GM11168 (cell line): ENCODE results near the gene KLC4.
"Not testable (repeated sequence)": the region's sequence is repeated elsewhere in the genome, so short reads cannot be mapped to it uniquely, and the experiment has no call there.

ENCODE experiments used
- in situ Hi-C: fragments of 300-500 bp; cut with MboI; formaldehyde crosslinking; loops from one replicate; pipeline ENCODE4 v1.12.0; 2022; ENCODE audit warnings: low sequenced_read_pairs; ENCODE audit not compliant: unreplicated experiment

The KLC4 gene

GRCh38 chr6:43035495-43036194 lies 23.8 kb upstream of the KLC4 start:
- in situ Hi-C loops = no loop called here

GRCh38 chr6:43036712-43037111 lies 22.7 kb upstream of the KLC4 start:
- in situ Hi-C loops = no loop called here

- in situ Hi-C loops = no loop called here
Measured at GRCh38 chr6:43037197-43037596, 22.2 kb upstream of the KLC4 start.

GRCh38 chr6:43037706-43038105 lies 21.7 kb upstream of the KLC4 start:
- in situ Hi-C loops = no loop called here

GRCh38 chr6:43038727-43039126 lies 20.7 kb upstream of the KLC4 start:
- in situ Hi-C loops = no loop called here

GRCh38 chr6:43040542-43041257 lies 18.7 kb upstream of the KLC4 start:
- in situ Hi-C loops = no loop called here

GRCh38 chr6:43041475-43041874 lies 18.0 kb upstream of the KLC4 start:
- in situ Hi-C loops = not testable (repeated sequence)

- in situ Hi-C loops = no loop called here
Measured at GRCh38 chr6:43043310-43043709, 16.1 kb upstream of the KLC4 start.

GRCh38 chr6:43045371-43045930 lies 14.0 kb upstream of the KLC4 start:
- in situ Hi-C loops = no loop called here

GRCh38 chr6:43047998-43048397 lies 11.4 kb upstream of the KLC4 start:
- in situ Hi-C loops = no loop called here

GRCh38 chr6:43050981-43051380 lies 8.4 kb upstream of the KLC4 start:
- in situ Hi-C loops = no loop called here

GRCh38 chr6:43052225-43052841 lies 7.1 kb upstream of the KLC4 start:
- in situ Hi-C loops = no loop called here

GRCh38 chr6:43052842-43053544 lies 6.4 kb upstream of the KLC4 start:
- in situ Hi-C loops = no loop called here

GRCh38 chr6:43053545-43054205 lies 5.8 kb upstream of the KLC4 start, which contains the start of gene CUL7:
Gene CUL7 (minus strand): TSS chr6:43053851. CDS start chr6:43052788, 1,063 bp downstream.
- in situ Hi-C loops = no loop called here

GRCh38 chr6:43054206-43054943 lies 5.1 kb upstream of the KLC4 start:
- in situ Hi-C loops = no loop called here

GRCh38 chr6:43055966-43056365 lies 3.5 kb upstream of the KLC4 start:
- in situ Hi-C loops = no loop called here

GRCh38 chr6:43058531-43058930 lies 900 bp upstream of the KLC4 start:
- in situ Hi-C loops = no loop called here

GRCh38 chr6:43060034-43060754 lies 763 bp downstream of the KLC4 start:
- in situ Hi-C loops = no loop called here
